Suppressor macrophage treated with lipopolysaccharide for 4 hours (primary cell): ENCODE results near the gene LAX1.
"Not testable (repeated sequence)": the region's sequence is repeated elsewhere in the genome, so short reads cannot be mapped to it uniquely, and the experiment has no call there.

Source experiments
- DNase-seq: peaks from one replicate; pipeline ENCODE4 v3.0.0-alpha.2; 2020

Gene LAX1

GRCh38 chr1:203765029-203765837, at the start of gene LAX1:
TSS of gene LAX1 (plus strand) at chr1:203765183. CDS start at chr1:203765566, 383 bp downstream.
- no peak for DNase-seq

DNA sequence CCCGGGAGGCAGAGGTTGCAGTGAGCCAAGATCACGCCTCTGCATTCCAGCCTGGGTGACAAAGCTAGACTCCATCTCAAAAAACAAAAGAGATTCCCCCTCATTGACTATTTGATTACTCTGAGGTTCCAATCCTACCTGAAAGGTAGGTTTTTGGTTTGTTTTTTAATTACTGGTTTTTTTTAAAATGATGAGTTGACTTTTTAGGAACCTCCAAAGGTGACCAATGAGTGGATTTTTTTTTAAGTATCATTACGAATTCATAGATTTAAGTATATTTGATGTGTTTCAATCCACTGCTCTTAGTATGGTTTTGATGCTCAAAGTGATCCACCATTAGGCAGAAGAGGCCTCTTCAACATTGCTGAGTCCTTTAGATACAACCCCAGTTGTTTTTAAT, 47.9 kb upstream of the LAX1 start:
- DNase-seq, result no peak

GRCh38 chr1:203720242-203720641, 44.7 kb upstream of the LAX1 start:
- no peak for DNase-seq

DNA sequence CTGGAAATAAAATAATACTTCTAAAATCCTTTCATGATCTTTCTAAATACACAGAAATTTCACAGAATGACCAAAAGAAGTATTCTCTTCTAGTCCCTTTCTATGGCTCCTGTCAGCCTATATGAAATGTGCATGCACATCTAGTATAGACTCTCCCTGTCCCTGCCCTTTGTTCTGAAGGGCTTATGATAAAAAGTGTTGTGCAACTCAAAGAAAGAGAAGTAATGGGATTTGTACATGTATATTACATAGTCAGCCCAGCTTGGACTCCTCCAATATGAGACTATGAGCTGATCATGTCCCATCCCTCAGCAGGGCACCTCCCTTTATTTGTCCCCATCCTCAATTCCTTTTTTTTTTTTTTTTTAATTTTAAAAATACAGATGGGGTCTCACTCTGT, 42.1 kb upstream of the LAX1 start:
- DNase-seq, result no peak

DNA sequence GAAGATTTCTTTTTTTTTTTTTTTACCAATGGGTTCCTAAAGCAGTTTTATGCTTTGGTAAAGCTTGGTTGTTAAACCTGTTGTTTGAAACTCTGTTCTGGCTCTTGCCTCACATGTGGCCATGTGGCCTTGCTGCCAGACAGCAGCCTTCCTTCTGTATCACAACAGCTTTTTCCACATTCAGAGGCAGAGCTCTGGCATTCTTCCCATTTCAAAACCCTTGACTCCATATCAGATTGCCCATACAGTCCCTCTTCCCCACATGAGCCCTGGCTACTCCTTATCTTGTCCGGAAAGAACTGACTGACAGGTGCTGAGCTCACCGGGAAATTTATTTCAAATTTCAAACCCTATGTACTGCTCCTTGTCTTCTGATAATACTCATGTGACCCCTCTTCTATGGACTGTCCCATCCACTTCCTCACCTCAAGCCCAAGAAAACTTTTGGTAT, 38.5 kb upstream of the LAX1 start:
- DNase-seq, result no peak

DNA sequence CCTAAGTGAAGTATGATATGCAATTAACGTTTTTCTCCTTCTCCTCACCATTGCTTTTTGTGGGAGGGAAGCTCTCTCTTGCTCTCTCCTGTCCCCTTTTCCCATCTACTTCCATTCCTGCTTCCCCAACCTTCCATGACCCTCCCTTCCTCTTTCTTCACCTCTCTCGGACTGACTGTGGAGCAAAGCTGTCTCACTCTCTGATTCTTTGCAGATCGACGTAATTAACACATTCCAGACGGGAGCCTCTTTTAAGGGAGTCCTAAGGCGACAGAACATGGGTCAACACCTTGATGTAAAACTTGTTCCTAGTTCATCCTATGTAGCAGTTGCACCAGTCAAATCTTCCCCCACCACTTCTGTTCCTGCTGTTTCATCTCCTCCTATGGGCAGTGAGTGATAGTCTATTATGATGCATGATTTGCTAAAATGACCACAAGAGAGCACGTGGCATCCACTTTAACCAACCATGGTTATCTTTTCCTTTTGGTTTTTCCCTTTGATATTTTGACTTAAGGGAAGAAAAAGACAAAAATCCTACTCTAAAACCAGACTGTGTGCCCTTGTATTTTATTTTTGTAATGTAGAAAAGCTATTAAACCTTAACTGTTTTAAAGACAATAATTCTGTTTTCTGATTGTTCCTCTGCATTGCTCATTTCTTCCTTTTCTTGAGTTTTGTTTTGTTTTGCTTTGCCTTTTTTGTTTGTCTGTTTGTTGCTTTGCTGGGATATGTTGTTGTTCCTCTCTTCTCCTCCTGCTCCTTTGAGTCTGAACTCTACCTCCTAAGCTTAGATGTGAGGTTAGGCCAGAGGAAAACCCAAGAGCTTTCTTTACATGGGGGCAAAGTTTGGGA, 31.7 kb upstream of the LAX1 start:
- DNase-seq, result no peak

GRCh38 chr1:203742436-203742835, 22.5 kb upstream of the LAX1 start:
- peak; percentile 39 for DNase-seq

- peak; percentile 32 for DNase-seq
These were observed 21.9 kb upstream of the LAX1 start for GRCh38 chr1:203743091-203743571.

GRCh38 chr1:203744075-203744972, 20.7 kb upstream of the LAX1 start:
- peak; percentile 65 for DNase-seq

- DNase-seq, result no peak
These were observed 18.7 kb upstream of the LAX1 start for GRCh38 chr1:203746281-203746680.

GRCh38 chr1:203751051-203751450, 13.9 kb upstream of the LAX1 start:
- DNase-seq, result no peak

GRCh38 chr1:203751618-203752361, 13.2 kb upstream of the LAX1 start:
- not testable (repeated sequence) for DNase-seq

DNA sequence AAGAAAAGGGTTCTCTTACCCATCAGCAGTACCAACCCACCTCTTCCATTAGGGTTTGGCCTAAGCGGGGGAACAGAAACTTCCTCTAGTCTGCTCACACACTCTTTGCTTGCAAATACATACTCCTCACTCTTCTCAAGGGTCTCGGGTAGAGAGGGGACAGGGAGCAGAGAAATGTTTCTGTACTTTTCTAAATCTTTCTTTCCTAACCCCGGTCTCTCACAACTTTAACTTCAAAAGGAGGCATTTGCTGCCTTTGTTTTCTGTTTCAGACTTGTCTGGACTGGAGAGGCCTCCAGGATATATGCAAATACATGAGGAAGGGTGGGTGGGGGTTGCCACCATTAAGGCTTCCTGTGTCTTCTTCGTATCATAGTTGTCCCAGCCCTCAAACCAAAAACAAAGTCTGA, 10.5 kb upstream of the LAX1 start:
- DNase-seq, result peak; percentile 48

- DNase-seq, result no peak
These were observed 8.9 kb upstream of the LAX1 start for GRCh38 chr1:203756036-203756435.

GRCh38 chr1:203758749-203759148, 6.2 kb upstream of the LAX1 start:
- not testable (repeated sequence) for DNase-seq

DNA sequence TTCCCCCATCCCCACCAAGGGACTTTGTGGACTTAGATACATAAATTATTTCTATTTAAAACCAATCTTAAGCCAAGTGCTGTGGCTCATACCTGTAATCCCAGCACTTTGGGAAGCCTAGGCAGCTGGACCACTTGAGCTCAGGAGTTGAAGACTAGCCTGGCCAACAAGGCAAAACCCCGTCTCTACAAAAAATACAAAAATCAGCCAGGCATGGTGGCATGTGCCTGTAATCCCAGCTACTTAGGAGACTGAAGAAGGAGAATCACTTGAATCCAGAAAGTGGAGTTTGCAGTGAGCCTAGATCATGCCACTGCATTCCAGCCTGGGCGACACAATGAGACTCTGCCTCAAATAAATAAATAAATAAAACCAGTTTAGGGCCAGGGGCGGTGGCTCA, 4.5 kb upstream of the LAX1 start:
- DNase-seq, result no peak

GRCh38 chr1:203761958-203762357, 3.0 kb upstream of the LAX1 start:
- DNase-seq, result not testable (repeated sequence)

- DNase-seq, result no peak
These were observed 1.5 kb upstream of the LAX1 start for GRCh38 chr1:203763505-203763904.

GRCh38 chr1:203764105-203765028, 616 bp upstream of the LAX1 start:
- no peak for DNase-seq

DNA sequence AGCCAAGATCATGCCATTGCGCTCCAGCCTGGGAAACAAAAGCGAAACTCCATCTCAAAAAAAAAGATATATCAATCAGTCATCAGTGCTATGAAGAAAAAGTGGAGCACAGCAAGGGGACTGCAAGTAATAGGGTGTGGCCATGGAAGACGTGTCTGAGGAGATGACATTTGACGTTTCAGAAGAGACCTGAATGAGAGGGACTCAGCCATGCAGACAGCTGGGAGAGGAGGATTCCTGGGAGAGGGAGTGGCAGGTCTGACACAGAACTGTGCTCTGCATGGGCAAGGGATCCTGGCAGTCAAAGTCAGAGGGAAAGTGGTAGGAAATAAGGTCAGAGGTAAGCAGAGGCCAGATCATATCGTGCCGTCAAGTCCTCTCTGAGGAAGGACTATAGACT, 3.3 kb downstream of the LAX1 start:
- DNase-seq, result peak; percentile 32
